Thoracic aorta (tissue), 2 donors: Measurements from ENCODE around the gene CES2. TPM values are rescaled to one million over a fixed set of nuclear protein-coding genes. Genes with fewer than 3 reads are reported as not detected.

ENCODE experiments used
- ATAC-seq: fragments of 150-250 bp; one replicate; pipeline ENCODE4 v1.8.0; 2017; ENCODE audit warnings: low read depth; ENCODE audit not compliant: insufficient number of reproducible peaks, low FRiP score
- DNase-seq: peaks from one replicate; pipeline ENCODE4 v3.0.0-alpha.2; 2020; ENCODE audit warnings: low spot score
- H3K27ac ChIP-seq, 2 donors: fragments of 200-600 bp; sonication (generic); 1 replicate in 1 of 2; 2 replicates in 1 of 2; pipeline ENCODE4 v1.5.1; 2016; ENCODE audit warnings: mild to moderate bottlenecking in 2 of 2, moderate library complexity in 2 of 2
- H3K27me3 ChIP-seq: fragments of 200-600 bp; sonication (generic); replicated peaks from 2 replicates; pipeline ENCODE4 v1.6.0; 2016; ENCODE audit warnings: mild to moderate bottlenecking; ENCODE audit not compliant: insufficient read depth
- H3K36me3 ChIP-seq: fragments of 200-600 bp; sonication (generic); one replicate; pipeline ENCODE4 v1.5.1; 2016
- H3K4me1 ChIP-seq, 2 donors: fragments of 200-600 bp; sonication (generic); 1 replicate in 1 of 2; 2 replicates in 1 of 2; pipeline versions ENCODE4 v1.5.1 to v1.6.0; 2016; ENCODE audit warnings: low read depth in 2 of 2, mild to moderate bottlenecking in 1 of 2; ENCODE audit not compliant: control insufficient read depth in 1 of 2
- H3K4me3 ChIP-seq: fragments of 200-600 bp; sonication (generic); 2 replicates; pipeline ENCODE4 v1.5.1; 2016; ENCODE audit warnings: mild to moderate bottlenecking
- H3K9me3 ChIP-seq: fragments of 200-600 bp; sonication (generic); 2 replicates; pipeline ENCODE4 v1.5.1; 2016
- CTCF ChIP-seq: fragments of 200-600 bp; sonication (generic); IDR thresholded peaks from one replicate; pipeline ENCODE4 v1.5.1; 2019; ENCODE audit warnings: antibody characterized with exemption
- total RNA-seq, 2 donors: library from RNA; depleted of rRNA; stranded (reverse); fragments of >200 nt; gene quantifications; one replicate each; pipeline versions ENCODE4 v1.1.0 to v1.2.3, GENCODE V29; 2016

Gene CES2
- 10 to 100 TPM; 29.8 to 92.7 TPM for total RNA-seq

DNA sequence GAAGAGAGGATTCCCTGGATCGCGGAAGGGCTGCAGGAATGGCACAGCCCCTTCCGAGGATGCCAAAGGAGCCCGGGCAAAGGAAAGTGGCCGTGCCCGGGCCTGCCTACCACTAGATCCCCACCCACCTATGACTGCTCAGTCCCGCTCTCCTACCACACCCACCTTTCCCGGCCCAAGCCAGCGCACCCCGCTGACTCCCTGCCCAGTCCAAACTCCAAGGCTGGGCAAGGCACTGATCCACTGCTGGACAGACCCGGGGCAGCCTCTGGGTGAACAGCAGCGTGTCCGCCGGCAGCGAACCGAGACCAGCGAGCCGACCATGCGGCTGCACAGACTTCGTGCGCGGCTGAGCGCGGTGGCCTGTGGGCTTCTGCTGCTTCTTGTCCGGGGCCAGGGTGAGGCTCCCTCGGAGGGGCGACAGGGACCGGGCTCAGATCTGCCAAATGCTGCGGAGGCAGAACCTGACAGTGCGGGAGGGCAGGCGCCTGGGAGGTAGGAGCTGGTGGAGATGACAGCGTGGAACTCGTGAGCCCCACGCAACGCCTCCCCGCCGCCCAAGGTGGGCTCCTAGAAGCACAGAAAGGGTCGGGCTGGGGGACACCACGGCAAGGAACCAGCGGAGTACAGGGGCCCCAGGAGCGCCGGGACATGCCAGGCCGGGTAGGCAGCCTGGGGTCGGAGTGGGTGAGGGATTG is at the start of gene CES2:
Gene CES2, plus strand, starts transcription at position 203 of the 698 bp plus-strand sequence. Its CDS starts 120 bp downstream, at position 323.
- Histone ChIP-seq H3K9me3 (no peaks in the 10 kb centered on the region), H3K4me3 (peak within 1 kb of the TSS; percentile 98), H3K27ac (peak within 1 kb of the TSS; percentile 81 to 91), H3K36me3 (peaks cover 11% of the 10 kb centered on the region), H3K4me1 (peaks cover 15 to 37% of the 10 kb centered on the region in 2 donors), H3K27me3 (no peaks in the 10 kb centered on the region)
- no peak for TF ChIP-seq CTCF
- ATAC-seq = peak; percentile 39
- no peak for DNase-seq

DNA sequence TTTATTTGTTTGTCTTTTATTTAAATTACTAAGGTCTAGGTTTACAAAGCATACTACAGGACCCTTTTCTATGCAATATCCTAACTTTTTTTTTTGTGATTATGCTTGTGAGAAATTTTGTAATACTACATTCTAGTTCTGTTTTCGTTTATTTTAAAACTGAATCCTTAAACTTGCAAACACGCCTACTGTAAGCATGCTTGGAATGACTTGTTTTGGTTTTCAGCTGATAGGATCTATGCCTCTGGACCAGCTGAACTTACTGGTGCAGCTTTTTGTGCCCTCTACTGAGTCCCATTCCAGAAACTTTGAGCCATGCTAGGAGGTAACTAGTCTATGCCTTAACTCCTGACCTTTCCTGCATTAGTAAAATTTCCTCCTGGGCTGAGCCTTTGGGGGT is 49.0 kb upstream of the CES2 start:
- TF ChIP-seq CTCF = no peak
- Histone ChIP-seq H3K36me3 (peaks cover 5% of the 10 kb centered on the region), H3K9me3 (no peaks in the 10 kb centered on the region), H3K4me1 (peaks cover 0 to 14% of the 10 kb centered on the region in 2 donors), H3K27ac (no peak overlapping the region), H3K27me3 (no peaks in the 10 kb centered on the region), H3K4me3 (no peak overlapping the region)
- ATAC-seq = no peak
- no peak for DNase-seq

GRCh38 chr16:66886914-66887313 is 48.4 kb upstream of the CES2 start:
- DNase-seq (no peak), ATAC-seq (no peak)
- Histone ChIP-seq H3K9me3 (no peaks in the 10 kb centered on the region), H3K4me3 (no peak overlapping the region), H3K27ac (no peak overlapping the region), H3K4me1 (peaks cover 0 to 8% of the 10 kb centered on the region in 2 donors), H3K36me3 (peaks cover 5% of the 10 kb centered on the region), H3K27me3 (no peaks in the 10 kb centered on the region)
- TF ChIP-seq CTCF = no peak

DNA sequence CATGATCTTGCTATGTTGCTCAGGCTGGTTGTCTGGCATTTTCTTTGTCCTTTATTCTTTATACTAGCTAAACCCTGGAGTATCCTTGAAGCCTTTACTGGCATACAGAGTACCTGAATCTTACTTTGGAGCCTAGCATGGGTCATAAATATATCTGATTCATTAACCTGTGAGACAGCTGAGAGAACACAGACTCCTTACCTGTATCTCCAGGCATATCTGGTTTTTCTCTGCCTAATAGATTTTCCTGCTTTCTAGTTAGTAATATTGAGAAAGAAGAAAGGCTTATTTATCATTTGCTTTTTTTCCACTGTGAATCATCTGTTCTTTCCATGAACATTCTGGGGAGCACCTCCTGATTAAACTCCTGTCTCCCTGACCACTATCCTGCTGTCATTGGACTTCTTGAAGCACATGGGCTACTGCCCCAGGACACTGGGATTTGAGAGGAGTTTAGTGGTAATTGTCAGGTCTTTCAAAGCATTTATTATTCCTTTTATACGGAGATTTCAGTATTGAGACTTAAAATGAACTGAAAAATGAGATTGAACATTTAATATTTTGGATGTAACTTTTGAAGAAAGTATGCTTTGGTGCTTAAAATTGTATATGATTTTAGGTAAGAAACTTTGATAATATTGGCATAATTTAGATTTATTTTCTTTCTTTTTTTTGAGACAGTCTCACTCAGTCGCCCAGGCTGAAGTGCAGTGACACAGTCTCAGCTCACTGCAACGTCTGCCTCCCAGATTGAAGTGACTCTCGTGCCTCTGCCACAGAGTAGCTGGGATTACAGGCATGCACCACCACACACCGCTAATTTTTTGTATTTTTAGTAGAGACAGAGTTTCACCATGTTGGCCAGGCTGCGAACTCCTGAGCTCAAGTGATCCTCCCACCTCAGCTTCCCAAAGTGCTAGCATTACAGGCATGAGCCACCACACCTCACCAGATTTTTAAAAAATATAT is 46.4 kb upstream of the CES2 start:
- Histone ChIP-seq H3K9me3 (no peaks in the 10 kb centered on the region), H3K27me3 (no peaks in the 10 kb centered on the region), H3K4me3 (no peak overlapping the region), H3K4me1 (peaks cover 0 to 5% of the 10 kb centered on the region in 2 donors), H3K36me3 (peaks cover 5% of the 10 kb centered on the region), H3K27ac (no peak overlapping the region)
- DNase-seq (no peak), ATAC-seq (no peak)
- no peak for TF ChIP-seq CTCF

DNA sequence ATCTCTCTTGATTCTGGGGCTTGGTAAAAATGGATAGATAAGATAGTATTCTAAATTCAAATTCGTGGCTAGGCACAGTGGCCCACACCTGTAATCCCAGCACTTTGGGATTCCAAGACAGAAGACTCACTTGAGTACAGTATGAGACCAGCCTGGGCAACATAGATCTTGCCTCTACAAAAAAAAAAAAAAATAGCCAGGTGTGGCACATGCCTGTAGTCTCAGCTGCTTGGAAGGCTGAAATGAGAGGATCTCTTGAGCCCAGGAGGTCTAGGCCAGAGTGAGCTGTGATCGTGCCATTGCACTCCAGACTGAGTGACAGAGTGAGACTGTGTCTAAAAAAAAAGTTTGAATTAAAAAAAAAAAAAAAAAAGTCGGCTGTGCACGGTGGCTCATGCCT is 45.7 kb upstream of the CES2 start:
- Histone ChIP-seq H3K27ac (no peak overlapping the region), H3K27me3 (no peaks in the 10 kb centered on the region), H3K36me3 (peaks cover 5% of the 10 kb centered on the region), H3K4me3 (no peak overlapping the region), H3K4me1 (peaks cover 0 to 5% of the 10 kb centered on the region in 2 donors), H3K9me3 (no peaks in the 10 kb centered on the region)
- ATAC-seq = no peak
- DNase-seq = no peak
- no peak for TF ChIP-seq CTCF
